ENCODE results near the gene AP2A2.

DNA sequence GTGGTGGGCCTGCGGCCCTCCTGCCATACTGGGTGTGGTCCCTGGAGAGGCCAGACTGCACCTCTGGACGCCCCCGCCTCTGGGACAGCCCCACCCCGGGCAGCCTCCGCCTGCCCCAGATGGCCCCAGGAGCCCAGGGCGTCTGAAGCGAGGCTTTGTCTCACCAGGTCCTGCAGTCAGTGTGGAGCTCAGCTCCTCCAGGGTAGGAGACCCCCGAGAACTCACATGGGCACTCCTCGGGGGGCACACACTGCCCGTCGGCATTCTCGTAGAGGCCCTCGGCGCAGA lies 100.4 kb downstream of the AP2A2 start:
- TF ChIP-seq, protein P1, sequence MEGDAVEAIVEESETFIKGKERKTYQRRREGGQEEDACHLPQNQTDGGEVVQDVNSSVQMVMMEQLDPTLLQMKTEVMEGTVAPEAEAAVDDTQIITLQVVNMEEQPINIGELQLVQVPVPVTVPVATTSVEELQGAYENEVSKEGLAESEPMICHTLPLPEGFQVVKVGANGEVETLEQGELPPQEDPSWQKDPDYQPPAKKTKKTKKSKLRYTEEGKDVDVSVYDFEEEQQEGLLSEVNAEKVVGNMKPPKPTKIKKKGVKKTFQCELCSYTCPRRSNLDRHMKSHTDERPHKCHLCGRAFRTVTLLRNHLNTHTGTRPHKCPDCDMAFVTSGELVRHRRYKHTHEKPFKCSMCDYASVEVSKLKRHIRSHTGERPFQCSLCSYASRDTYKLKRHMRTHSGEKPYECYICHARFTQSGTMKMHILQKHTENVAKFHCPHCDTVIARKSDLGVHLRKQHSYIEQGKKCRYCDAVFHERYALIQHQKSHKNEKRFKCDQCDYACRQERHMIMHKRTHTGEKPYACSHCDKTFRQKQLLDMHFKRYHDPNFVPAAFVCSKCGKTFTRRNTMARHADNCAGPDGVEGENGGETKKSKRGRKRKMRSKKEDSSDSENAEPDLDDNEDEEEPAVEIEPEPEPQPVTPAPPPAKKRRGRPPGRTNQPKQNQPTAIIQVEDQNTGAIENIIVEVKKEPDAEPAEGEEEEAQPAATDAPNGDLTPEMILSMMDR (IDR thresholded peaks at IDR 0.05; ENCODE audit: insufficient read depth, low read depth, low read length) = no peak
- no peak for TF ChIP-seq EZH2 (IDR thresholded peaks at IDR 0.05; ENCODE audit: insufficient read depth, low read length)
